HG02571 (cell line): ENCODE results near the gene CWC27.
"Not testable (repeated sequence)": the region's sequence is repeated elsewhere in the genome, so short reads cannot be mapped to it uniquely, and the experiment has no call there.

Experiments used
- ATAC-seq: cut with Tn5 transposase; IDR thresholded peaks from one replicate; pipeline ENCODE4 v1.9.1; 2021; ENCODE audit warnings: mild to moderate bottlenecking, moderate library complexity; ENCODE audit not compliant: unreplicated experiment

Gene CWC27

GRCh38 chr5:64836786-64837185 lies 68.1 kb downstream of the CWC27 start:
- ATAC-seq = no peak

- no peak for ATAC-seq
Observed at GRCh38 chr5:64838376-64838775, 69.6 kb downstream of the CWC27 start.

GRCh38 chr5:64838803-64839202 lies 70.1 kb downstream of the CWC27 start:
- ATAC-seq = no peak

GRCh38 chr5:64839936-64840335 lies 71.2 kb downstream of the CWC27 start:
- no peak for ATAC-seq

- ATAC-seq = no peak
Observed at GRCh38 chr5:64840958-64841357, 72.2 kb downstream of the CWC27 start.

- no peak for ATAC-seq
Observed at GRCh38 chr5:64853777-64854176, 85.0 kb downstream of the CWC27 start.

GRCh38 chr5:64854855-64855254 lies 86.1 kb downstream of the CWC27 start:
- no peak for ATAC-seq

- no peak for ATAC-seq
Observed at GRCh38 chr5:64859881-64860280, 91.2 kb downstream of the CWC27 start.

- no peak for ATAC-seq
Observed at GRCh38 chr5:64861281-64861680, 92.6 kb downstream of the CWC27 start.

- no peak for ATAC-seq
Observed at GRCh38 chr5:64864171-64864570, 95.4 kb downstream of the CWC27 start.

- no peak for ATAC-seq
Observed at GRCh38 chr5:64865662-64866061, 96.9 kb downstream of the CWC27 start.

GRCh38 chr5:64869419-64869818 lies 100.7 kb downstream of the CWC27 start:
- ATAC-seq = no peak

- no peak for ATAC-seq
Observed at GRCh38 chr5:64872044-64872443, 103.3 kb downstream of the CWC27 start.

- no peak for ATAC-seq
Observed at GRCh38 chr5:64873441-64873840, 104.7 kb downstream of the CWC27 start.

- ATAC-seq = no peak
Observed at GRCh38 chr5:64874753-64875152, 106.0 kb downstream of the CWC27 start.

- no peak for ATAC-seq
Observed at GRCh38 chr5:64876203-64876602, 107.5 kb downstream of the CWC27 start.

GRCh38 chr5:64880821-64881220 lies 112.1 kb downstream of the CWC27 start:
- no peak for ATAC-seq

- ATAC-seq = no peak
Observed at GRCh38 chr5:64883912-64884311, 115.2 kb downstream of the CWC27 start.

GRCh38 chr5:64884541-64884940 lies 115.8 kb downstream of the CWC27 start:
- no peak for ATAC-seq

GRCh38 chr5:64887910-64888309 lies 119.2 kb downstream of the CWC27 start:
- no peak for ATAC-seq

GRCh38 chr5:64895748-64896147 lies 127.0 kb downstream of the CWC27 start:
- no peak for ATAC-seq

- ATAC-seq = no peak
Observed at GRCh38 chr5:64899838-64900237, 131.1 kb downstream of the CWC27 start.

- no peak for ATAC-seq
Observed at GRCh38 chr5:64900618-64901017, 131.9 kb downstream of the CWC27 start.

GRCh38 chr5:64907399-64907798 lies 138.7 kb downstream of the CWC27 start:
- not testable (repeated sequence) for ATAC-seq
